PC-9 (cell line): ENCODE data around the gene C2orf69. TPM values are rescaled to one million over a fixed set of nuclear protein-coding genes. Genes with fewer than 3 reads are reported as not detected.

Experiments
- BruUV-seq: library from RNA; stranded (reverse); fragments of 400-500 nt; replicated peaks from 2 replicates; lab custom pipeline; 2021; lab: Mats Ljungman, UMichigan
- CTCF ChIA-PET: fragments of 300-600 bp; sonication (Branson Sonifier 250); formaldehyde crosslinking; loops from one replicate; lab custom pipeline; 2022; ENCODE audit warnings: antibody characterized with exemption; lab: Charles Lee
- POLR2A ChIA-PET: fragments of 300-600 bp; sonication (Branson Sonifier 250); formaldehyde crosslinking; loops from one replicate; lab custom pipeline; 2022; ENCODE audit warnings: antibody characterized with exemption; ENCODE audit not compliant: unreplicated experiment; lab: Charles Lee
- DNase-seq, 2 experiments: peaks; one replicate each; pipeline versions ENCODE4 v3.0.0 to v3.0.0-alpha.2; 2015 to 2022; ENCODE audit warnings: mixed read lengths in 1 of 2
- H2AFZ ChIP-seq: fragments of 200-600 bp; sonication (generic); 2 replicates; pipeline ENCODE4 v1.8.1; 2017; ENCODE audit warnings: antibody characterized with exemption
- H3F3A ChIP-seq: fragments of 200-600 bp; sonication (generic); 2 replicates; pipeline ENCODE4 v1.8.1; 2017; ENCODE audit warnings: antibody characterized with exemption, mild to moderate bottlenecking, low read depth; ENCODE audit not compliant: insufficient read depth
- H3K27ac ChIP-seq: fragments of 200-600 bp; sonication (generic); 2 replicates; pipeline ENCODE4 v1.6.1; 2016; ENCODE audit warnings: mixed run types
- H3K27me3 ChIP-seq: fragments of 200-600 bp; sonication (generic); 2 replicates; pipeline ENCODE4 v1.6.1; 2016; ENCODE audit warnings: low read depth, mixed run types; ENCODE audit not compliant: insufficient read depth
- H3K36me3 ChIP-seq: fragments of 200-600 bp; sonication (generic); 2 replicates; pipeline ENCODE4 v1.6.1; 2016; ENCODE audit warnings: low read depth, mixed run types
- H3K4me1 ChIP-seq: fragments of 200-600 bp; sonication (generic); replicated peaks from 2 replicates; pipeline ENCODE4 v1.6.1; 2016; ENCODE audit warnings: mixed run types; ENCODE audit not compliant: insufficient read depth
- H3K4me2 ChIP-seq: fragments of 200-600 bp; sonication (generic); 2 replicates; pipeline ENCODE4 v1.6.1; 2017; ENCODE audit warnings: mixed run types
- H3K4me3 ChIP-seq: fragments of 200-600 bp; sonication (generic); 2 replicates; pipeline ENCODE4 v1.6.1; 2016; ENCODE audit warnings: mixed run types
- H3K79me2 ChIP-seq: fragments of 200-600 bp; sonication (generic); 2 replicates; pipeline ENCODE4 v1.6.1; 2017; ENCODE audit warnings: low read depth, mixed run types
- H3K9me2 ChIP-seq: fragments of 200-600 bp; sonication (generic); 2 replicates; pipeline ENCODE4 v1.8.1; 2017; ENCODE audit warnings: mild to moderate bottlenecking; ENCODE audit not compliant: insufficient read depth
- H3K9me3 ChIP-seq: fragments of 200-600 bp; sonication (generic); 2 replicates; pipeline ENCODE4 v1.8.1; 2016; ENCODE audit warnings: low read depth; ENCODE audit not compliant: insufficient read depth
- H4K20me1 ChIP-seq: fragments of 200-600 bp; sonication (generic); 2 replicates; pipeline ENCODE4 v1.8.1; 2017; ENCODE audit not compliant: insufficient read depth
- CTCF ChIP-seq: fragments of 200-600 bp; sonication (generic); conservative IDR thresholded peaks from 2 replicates; pipeline ENCODE4 v1.6.1; 2017; ENCODE audit warnings: mixed run types, antibody characterized with exemption, mild to moderate bottlenecking, moderate library complexity
- EZH2 ChIP-seq: fragments of 200-600 bp; sonication (generic); IDR thresholded peaks from 2 replicates; pipeline ENCODE4 v1.8.0; 2017; ENCODE audit warnings: antibody characterized with exemption, low read depth
- intact Hi-C: fragments of 100-400 bp; cut with micrococcal nuclease; formaldehyde crosslinking; loops from one replicate; pipeline ENCODE4 v1.10.0; 2022; ENCODE audit not compliant: unreplicated experiment
- total RNA-seq: library from RNA; stranded (reverse); gene quantifications from 2 replicates; pipeline ENCODE4 v1.2.3, GENCODE V29; 2021

The C2orf69 gene
- total RNA-seq, 1 experiment from 2014 or later, result 14.1 TPM

- no peaks in the 10 kb centered on the region for H3K79me2 ChIP-seq
- H2AFZ ChIP-seq, result no peak overlapping the region
- H3K9me3 ChIP-seq, result no peaks in the 10 kb centered on the region
- intact Hi-C loops, result loop anchor here (1.0 to 10.0 kb wide), 3 partner anchors 604 to 911 kb away; partner anchors contain the start of genes NIF3L1 and PPIL3
- H3K27me3 ChIP-seq, result no peaks in the 10 kb centered on the region
- peaks cover 14% of the 10 kb centered on the region for H3F3A ChIP-seq
- TF ChIP-seq EZH2 (no peak), CTCF (peak; percentile 83)
- H3K36me3 ChIP-seq, result no peaks in the 10 kb centered on the region
- H3K4me2 ChIP-seq, result no peak overlapping the region
- peak overlapping the region; percentile 91; the same call in 1 of the 2 replicates for H3K27ac ChIP-seq
- POLR2A ChIA-PET, result interaction anchor here (0.7 kb wide), 2 partner anchors 8 to 553 kb away, joined by 3 read pairs; partner anchors contain the start of gene SGO2
- BruUV-seq, result no TSS peak
- no peak overlapping the region for H3K4me3 ChIP-seq
- H4K20me1 ChIP-seq, result no peaks in the 10 kb centered on the region
- CTCF ChIA-PET, result interaction anchor here (0.6 to 1.6 kb wide), 3 partner anchors 10 to 766 kb away, joined by 4 to 11 read pairs (median 6); no protein-coding TSS in a partner anchor
- no peaks in the 10 kb centered on the region for H3K9me2 ChIP-seq
- no peak for DNase-seq
- H3K4me1 ChIP-seq, result peaks cover 37% of the 10 kb centered on the region
Measured at GRCh38 chr2:199973703-199974102, 62.6 kb downstream of the C2orf69 start.

GRCh38 chr2:199975273-199975895, 64.3 kb downstream of the C2orf69 start:
- no peaks in the 10 kb centered on the region for H3K9me3 ChIP-seq
- TF ChIP-seq CTCF, result no peak
- TF ChIP-seq EZH2, result no peak
- ChIA-PET POLR2A (interaction anchor here (0.7 kb wide), 1 partner anchor 508 kb away, joined by 4 read pairs; no protein-coding TSS in a partner anchor), CTCF (interaction anchor here (0.6 kb wide), 1 partner anchor 404 kb away, joined by 3 read pairs; no protein-coding TSS in a partner anchor)
- H3K79me2 ChIP-seq, result no peaks in the 10 kb centered on the region
- no peaks in the 10 kb centered on the region for H3K27me3 ChIP-seq
- peak overlapping the region; percentile 47 for H3K4me2 ChIP-seq
- no peak overlapping the region for H2AFZ ChIP-seq
- H3K27ac ChIP-seq, result peak overlapping the region; percentile 91
- BruUV-seq, result TSS peak; percentile 23
- no peaks in the 10 kb centered on the region for H3K9me2 ChIP-seq
- peaks cover 50% of the 10 kb centered on the region for H3K4me1 ChIP-seq
- no peaks in the 10 kb centered on the region for H3K36me3 ChIP-seq
- intact Hi-C loops, result loop anchor here (10.0 kb wide), 1 partner anchor 909 kb away; the partner anchor contains the start of genes NIF3L1 and PPIL3
- H4K20me1 ChIP-seq, result no peaks in the 10 kb centered on the region
- peaks cover 17% of the 10 kb centered on the region for H3F3A ChIP-seq
- DNase-seq, result no peak
- H3K4me3 ChIP-seq, result no peak overlapping the region

Other genes with a start within 250 kb of the C2orf69 start
- gene FTCDNL1, start 60.1 kb upstream of the C2orf69 start, total RNA-seq, result 2.7 and 5.2 TPM in 2 replicates
- 6.4 and 7.2 TPM in 2 replicates for gene TYW5, start 44.2 kb downstream of the C2orf69 start, total RNA-seq
- 17.2 and 23.5 TPM in 2 replicates for gene MAIP1, start 44.3 kb downstream of the C2orf69 start, total RNA-seq